Measurements from ENCODE around the gene NDUFA13.

Gene NDUFA13

DNA sequence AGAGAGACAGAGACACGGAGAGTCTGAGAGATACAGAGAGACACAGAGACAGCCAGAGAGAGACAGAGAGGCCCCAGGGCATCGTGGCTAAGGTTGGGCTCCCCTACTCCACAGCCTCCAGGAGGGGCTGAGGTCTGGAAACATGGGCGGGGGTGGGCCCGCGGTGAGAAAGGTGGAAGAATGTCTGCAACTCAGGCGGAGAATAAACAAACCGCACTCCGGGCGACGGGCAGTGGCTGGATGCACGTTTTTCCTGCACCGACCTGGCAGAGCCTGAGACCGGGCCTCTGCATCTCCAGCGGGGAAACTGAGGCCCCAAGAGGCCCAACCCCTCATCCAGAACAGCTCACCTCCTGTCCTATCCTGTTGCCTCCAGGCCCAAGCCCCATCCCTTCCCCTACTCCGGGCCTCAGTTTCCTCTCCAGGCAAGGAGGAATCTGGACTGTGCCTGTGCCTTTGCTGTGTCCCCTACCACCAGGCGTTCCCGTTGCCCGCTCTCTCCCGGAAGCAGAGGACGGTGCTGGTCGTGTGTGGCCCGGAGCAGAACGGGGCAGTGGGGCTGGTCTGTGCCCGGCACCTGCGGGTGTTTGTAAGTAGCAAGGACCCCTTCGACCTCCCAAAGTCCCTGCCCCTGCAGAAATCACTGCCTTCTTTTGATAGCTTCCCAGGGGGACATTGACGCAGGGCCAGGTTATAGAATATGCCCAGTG lies 18.7 kb downstream of the NDUFA13 start:
- TF ChIP-seq, protein P1, sequence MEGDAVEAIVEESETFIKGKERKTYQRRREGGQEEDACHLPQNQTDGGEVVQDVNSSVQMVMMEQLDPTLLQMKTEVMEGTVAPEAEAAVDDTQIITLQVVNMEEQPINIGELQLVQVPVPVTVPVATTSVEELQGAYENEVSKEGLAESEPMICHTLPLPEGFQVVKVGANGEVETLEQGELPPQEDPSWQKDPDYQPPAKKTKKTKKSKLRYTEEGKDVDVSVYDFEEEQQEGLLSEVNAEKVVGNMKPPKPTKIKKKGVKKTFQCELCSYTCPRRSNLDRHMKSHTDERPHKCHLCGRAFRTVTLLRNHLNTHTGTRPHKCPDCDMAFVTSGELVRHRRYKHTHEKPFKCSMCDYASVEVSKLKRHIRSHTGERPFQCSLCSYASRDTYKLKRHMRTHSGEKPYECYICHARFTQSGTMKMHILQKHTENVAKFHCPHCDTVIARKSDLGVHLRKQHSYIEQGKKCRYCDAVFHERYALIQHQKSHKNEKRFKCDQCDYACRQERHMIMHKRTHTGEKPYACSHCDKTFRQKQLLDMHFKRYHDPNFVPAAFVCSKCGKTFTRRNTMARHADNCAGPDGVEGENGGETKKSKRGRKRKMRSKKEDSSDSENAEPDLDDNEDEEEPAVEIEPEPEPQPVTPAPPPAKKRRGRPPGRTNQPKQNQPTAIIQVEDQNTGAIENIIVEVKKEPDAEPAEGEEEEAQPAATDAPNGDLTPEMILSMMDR (IDR thresholded peaks at IDR 0.05; ENCODE audit: control insufficient read depth, extremely low read depth, insufficient read depth): no peak
- H3K4me3 ChIP-seq (ENCODE audit: low read depth, low read length): no peak overlapping the region
- no peak for DNase-seq (ENCODE audit: low read depth)

DNA sequence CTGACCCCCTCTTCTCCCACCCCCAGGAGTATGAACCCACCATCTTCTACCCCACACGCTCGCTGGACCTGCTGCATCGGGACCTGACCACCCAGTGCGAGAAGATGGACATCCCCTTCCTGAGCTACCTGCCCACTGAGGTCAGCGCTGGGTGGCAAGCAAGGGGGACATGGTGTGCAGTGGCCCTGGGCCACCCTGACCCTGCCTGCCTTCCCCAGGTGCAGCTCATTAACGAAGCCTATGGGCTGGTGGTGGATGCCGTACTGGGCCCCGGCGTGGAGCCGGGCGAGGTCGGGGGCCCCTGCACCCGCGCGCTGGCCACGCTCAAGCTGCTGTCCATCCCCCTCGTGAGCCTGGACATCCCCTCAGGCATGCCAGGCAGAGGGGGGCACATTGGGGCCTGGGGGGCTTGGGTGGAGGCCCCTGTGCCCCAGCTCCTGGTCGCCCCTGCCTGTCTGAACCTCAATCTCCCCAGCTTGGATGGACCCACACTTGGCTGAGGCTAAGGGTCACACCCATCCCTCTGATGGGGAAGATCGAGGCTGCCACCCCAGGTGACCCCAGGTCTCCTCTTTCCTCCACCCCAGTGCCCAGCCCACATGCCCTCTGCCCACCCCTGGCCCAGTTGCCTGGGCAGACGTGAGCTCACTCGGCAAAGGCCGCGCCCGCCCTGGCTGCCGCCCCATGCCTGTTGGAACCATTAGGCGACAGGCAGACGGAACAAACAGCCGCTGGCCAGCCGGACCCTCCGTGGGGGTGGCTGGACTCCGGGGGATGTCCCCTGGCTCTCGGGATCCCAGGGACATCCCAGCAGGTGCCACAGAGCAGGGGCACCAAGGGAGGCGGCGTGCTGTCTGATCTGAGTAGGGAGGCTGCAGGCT lies 19.5 kb downstream of the NDUFA13 start:
- no peak for DNase-seq (ENCODE audit: low read depth)
- TF ChIP-seq, protein P1 (IDR thresholded peaks at IDR 0.05; ENCODE audit: control insufficient read depth, extremely low read depth, insufficient read depth): no peak
- H3K4me3 ChIP-seq (ENCODE audit: low read depth, low read length): no peak overlapping the region

DNA sequence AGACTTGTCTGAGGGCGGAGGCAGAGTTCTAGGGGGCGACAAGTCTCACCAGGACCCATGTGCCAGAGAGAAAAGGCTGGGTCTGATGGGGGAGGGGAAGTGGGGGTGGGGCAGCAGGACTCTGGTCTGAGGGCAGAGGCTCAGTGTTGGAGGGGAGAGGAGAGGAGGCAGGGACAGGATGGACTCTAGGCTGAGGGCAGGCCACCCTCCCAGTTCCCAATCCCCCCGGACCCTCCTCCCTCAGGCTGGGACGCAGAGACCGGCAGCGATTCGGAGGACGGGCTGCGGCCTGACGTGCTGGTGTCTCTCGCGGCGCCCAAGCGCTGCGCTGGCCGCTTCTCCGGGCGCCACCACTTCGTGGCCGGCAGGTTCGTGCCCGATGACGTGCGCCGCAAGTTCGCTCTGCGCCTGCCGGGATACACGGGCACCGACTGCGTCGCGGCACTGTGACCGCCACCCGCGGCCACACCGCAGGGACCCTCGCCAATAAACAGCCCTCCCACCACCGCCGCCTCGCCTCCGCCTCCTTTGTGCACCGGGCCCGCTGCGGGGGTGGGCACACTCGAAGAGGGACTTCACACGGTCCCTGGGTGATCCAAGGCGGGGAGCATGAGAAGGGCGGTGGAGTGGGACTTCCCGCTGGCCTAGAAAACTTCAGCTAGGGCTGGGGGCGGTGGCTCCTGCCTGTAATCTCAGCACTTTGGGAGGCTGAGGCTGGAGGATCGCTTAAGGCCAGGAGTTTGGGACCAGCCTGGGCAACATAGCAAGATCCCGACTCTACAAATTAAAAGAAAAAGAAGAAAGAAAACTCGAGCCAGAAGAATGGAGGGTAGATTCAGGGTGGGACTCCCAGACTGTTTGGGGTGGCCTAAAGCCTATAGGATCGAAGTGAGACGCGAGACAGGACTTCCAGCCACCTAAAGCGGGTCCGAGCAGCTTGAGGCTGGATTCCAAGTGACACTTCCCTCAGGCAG lies 21.3 kb downstream of the NDUFA13 start:
- H3K4me3 ChIP-seq (ENCODE audit: low read depth, low read length): no peak overlapping the region
- TF ChIP-seq, protein P1 (IDR thresholded peaks at IDR 0.05; ENCODE audit: control insufficient read depth, extremely low read depth, insufficient read depth): no peak
- no peak for DNase-seq (ENCODE audit: low read depth)

DNA sequence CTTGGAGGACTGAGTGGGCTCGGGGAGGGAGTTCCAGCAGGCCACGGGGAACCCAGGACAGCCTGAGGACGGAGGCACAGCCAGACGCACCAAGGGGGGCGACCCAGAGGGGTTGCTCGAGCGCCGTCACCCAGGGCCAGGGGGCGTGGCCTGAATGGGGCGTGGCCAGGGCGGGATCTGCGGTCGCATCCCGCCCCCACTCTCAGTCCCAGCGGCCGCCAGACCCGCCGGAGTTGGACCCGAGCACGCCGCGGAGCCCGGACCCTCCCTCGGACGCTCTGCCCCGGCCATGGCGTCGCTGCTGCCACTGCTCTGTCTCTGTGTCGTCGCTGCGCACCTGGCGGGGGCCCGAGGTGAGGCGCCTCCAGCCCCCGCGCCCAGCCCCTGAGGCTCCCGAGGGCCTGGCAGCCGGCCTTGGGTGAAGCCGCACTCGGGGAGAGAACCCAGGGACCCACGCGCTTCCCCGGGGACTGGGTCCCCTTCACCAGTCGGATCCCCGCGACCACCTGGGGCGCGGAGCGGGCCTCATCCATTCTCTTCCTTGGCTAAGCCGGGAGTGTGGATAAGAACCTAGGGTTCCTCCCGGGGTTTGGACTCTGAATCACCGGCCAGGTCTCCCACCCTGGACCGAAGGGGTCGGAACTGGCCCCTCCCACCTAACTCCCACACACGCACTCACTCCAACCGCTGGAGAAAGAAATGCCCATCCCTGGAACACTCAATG lies 22.2 kb downstream of the NDUFA13 start, which contains the start of gene CILP2:
Gene CILP2 (plus strand): TSS at position 205 of the 724 bp plus-strand sequence. CDS start 85 bp downstream, at position 290.
- TF ChIP-seq, protein P1 (IDR thresholded peaks at IDR 0.05; ENCODE audit: control insufficient read depth, extremely low read depth, insufficient read depth): no peak
- no peak within 1 kb of the TSS for H3K4me3 ChIP-seq (ENCODE audit: low read depth, low read length)
- DNase-seq (ENCODE audit: low read depth): no peak

DNA sequence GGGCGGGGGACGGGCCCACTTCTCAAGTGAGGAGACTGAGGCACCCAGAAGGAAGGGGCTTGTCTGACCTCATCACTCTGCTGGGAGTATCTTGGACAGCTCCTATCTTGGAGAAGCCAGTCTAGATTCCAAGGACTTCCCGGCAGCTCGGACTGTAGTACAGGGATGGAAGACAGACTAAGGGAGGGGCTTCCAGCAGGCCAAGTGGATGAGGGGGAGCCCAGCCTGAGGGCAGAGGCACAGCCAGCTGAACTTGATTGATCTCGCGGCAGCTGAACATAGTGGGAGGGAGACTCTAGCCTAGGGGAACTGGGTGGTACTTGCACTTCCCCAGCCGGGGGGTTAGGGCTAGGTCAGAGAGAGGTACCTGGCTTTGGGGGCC lies 22.8 kb downstream of the NDUFA13 start:
- no peak for DNase-seq (ENCODE audit: low read depth)
- no peak overlapping the region for H3K4me3 ChIP-seq (ENCODE audit: low read depth, low read length)
- TF ChIP-seq, protein P1 (IDR thresholded peaks at IDR 0.05; ENCODE audit: control insufficient read depth, extremely low read depth, insufficient read depth): no peak

DNA sequence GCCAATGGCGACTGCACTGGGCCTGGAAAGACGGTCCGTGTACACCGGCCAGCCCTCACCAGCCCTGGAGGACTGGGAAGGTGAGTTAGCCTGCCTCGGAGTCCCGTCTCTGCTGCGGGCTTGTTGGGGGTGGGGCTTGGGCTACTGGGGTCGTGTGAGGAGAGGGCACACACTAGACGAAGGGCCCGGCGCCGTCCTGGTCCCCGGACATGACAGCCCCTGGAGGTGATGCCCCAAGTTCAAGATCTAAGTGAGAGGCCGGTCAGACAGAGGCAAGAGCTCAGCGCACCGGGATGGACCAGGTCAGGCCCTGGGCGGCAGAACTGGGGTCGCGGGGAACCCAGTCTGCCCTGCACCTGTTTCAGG lies 23.7 kb downstream of the NDUFA13 start:
- TF ChIP-seq, protein P1 (IDR thresholded peaks at IDR 0.05; ENCODE audit: control insufficient read depth, extremely low read depth, insufficient read depth): no peak
- DNase-seq (ENCODE audit: low read depth): no peak
- H3K4me3 ChIP-seq (ENCODE audit: low read depth, low read length): no peak overlapping the region
